Measurements from ENCODE around the gene CAPN10.

CAPN10 gene

DNA sequence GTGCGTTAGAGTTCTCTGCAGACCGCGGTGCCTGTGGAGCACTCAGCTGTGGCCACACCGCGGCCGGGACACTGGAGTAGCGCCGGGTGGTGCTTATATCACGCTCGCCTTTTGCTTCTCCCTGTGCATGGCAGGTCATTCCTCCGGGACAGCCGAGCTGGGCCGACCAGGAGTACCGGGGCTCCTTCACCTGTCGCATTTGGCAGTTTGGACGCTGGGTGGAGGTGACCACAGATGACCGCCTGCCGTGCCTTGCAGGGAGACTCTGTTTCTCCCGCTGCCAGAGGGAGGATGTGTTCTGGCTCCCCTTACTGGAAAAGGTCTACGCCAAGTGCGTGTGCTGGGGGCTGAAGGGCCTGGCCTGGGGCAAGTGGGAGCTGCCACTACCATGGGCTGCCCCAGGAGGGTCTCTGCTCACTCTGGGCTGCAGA is 4.2 kb downstream of the CAPN10 start:
- no peak for DNase-seq

DNA sequence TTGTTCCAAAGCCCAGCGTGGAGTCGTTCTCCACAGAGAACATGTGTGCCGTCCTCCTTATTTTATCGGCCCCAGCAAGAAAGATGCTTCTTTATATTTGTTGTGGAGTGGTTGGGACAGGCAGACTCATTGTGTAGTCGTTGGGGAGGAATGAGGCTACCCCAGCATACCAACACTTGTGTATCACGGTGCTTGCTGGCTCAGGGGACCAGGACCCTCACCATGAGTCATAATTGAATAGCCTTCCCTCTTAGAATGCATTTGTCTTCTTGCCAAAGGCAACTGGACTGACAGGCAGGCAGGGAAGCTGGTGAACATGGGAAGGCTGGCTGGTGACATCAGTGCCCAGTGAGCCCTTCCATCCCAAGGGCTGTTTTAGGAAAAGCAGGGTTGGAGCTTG is 4.7 kb downstream of the CAPN10 start:
- no peak for DNase-seq

DNA sequence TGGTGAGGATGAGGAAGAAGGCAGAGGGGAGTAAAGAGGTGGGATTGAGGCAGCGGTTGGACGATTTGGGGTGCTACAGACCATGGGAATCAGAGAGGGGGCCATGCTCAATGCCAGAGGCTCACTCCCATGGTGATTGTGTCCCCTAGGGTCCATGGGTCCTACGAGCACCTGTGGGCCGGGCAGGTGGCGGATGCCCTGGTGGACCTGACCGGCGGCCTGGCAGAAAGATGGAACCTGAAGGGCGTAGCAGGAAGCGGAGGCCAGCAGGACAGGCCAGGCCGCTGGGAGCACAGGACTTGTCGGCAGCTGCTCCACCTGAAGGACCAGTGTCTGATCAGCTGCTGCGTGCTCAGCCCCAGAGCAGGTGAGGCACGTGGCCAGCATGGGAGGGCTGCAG is 5.2 kb downstream of the CAPN10 start:
- no peak for DNase-seq

DNA sequence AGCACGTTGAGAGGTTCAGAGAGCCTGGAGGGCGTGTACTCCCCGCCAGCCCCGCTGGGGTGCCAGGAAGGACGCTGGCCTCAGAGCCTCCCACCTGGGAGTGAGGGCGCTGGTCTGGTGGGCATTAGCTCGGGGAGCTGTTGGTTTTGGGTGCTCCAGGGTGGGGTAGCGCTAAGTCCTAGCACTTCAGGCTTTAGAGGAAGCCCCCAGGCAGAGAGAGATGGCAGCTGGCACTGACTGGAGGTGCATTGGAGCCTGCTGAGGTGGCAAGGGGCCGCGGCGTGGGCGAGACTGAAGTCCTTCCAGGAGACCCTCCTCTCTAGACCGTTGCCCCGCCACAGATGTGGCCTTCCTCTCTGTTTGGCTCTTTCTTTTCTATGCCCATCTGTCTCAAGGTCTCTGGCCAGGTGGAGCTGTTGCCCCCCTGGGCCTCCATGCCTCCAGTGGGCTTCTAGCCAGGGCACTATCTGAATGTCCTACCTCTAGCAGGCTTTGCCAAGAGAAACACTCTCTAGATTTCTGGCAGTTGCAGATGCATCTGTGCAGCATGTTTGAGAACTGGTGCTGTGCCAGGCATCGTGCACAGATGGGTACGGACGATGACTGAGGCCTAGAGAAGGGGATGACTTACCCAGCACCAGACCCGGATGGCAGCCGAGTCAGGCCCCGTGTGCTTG is 6.6 kb downstream of the CAPN10 start:
- no peak for DNase-seq

DNA sequence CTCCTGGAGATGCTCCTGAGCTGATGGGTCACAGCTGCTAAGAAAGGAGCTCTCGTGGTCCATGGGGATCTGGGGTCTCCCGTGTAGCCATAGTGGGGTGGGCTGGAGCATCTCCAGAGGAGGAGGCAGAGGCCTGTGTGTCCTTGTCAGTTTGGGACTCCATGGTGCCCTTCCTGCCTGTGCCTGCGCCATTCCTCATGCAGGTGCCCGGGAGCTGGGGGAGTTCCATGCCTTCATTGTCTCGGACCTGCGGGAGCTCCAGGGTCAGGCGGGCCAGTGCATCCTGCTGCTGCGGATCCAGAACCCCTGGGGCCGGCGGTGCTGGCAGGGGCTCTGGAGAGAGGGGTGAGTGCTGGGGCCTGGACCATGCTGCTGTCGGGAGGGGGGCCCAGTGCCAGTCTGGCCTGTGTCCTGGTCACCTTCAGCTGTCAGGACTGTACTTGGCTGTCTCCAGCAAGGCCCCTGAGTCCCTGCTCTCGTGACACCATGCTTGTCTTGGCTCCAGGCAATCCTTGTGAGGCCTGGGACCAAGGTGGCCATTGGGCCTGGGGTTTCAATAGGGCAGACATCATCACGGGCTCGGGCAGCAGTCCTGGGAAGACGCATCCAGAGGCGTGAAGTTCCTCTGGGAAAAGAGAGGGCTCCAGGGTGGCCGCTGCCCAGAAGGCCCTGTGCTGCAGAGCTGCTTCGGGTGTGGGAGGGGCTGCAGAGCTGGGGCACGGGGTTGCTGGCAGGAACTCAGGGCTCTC is 7.3 kb downstream of the CAPN10 start:
- no peak for DNase-seq

DNA sequence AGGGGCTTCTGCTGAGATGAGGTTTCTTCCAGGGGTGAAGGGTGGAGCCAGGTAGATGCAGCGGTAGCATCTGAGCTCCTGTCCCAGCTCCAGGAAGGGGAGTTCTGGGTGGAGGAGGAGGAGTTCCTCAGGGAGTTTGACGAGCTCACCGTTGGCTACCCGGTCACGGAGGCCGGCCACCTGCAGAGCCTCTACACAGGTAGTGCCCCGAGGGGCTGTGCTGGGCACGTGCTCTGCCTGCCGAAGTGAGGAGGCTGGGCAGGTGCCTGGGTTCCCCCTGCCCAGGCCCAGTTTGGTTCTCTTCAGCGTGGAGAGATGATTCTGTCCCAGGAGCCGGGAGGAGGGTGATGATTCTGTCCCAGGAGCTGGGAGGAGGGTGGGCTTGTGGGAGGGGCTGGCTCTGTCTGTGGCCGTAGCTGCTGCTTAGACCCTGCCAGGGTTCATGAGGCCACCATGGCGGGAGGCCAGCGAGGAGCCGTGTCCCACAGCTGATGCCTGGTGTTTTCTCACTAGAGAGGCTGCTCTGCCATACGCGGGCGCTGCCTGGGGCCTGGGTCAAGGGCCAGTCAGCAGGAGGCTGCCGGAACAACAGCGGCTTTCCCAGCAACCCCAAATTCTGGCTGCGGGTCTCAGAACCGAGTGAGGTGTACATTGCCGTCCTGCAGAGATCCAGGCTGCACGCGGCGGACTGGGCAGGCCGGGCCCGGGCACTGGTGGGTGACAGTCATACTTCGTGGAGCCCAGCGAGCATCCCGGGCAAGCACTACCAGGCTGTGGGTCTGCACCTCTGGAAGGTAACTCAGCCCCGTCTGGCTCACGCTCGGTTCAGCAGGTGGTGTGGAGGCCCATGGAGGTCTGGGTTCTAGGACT is 8.2 kb downstream of the CAPN10 start:
- DNase-seq = no peak

DNA sequence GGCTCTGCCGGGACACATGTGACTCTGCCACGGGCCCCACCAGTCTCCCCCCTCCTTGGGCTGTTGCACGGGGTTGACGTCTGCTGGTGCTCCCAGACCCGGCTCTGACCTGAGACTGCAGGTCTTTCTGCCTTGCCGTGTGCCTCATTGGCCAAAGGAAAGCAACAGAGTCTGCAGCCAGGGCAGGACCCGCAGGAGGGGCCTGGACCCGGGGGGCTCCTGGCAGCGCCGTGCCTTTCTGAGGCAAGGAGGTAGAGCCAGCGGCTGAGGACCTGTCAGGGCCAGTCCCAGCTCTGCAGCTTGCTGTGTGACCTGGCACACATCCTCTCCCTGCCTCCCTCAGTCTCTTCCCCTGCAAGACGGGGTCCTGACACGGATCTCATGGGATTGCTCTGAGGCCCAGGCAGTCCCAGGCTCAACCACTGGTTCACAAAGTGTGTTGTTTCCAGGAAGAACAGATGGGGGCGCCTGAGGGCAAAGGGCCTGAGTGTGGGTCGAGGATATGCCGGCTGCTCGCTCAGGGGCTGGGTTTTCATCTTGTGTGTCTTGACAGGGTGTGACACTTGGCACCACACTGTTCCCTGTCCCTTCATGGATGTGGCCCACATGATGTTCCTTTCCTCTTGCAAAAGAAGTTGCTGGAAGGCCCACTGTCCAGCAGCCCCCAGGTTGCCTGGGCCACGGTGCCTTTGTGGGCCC is 9.0 kb downstream of the CAPN10 start:
- DNase-seq = no peak

DNA sequence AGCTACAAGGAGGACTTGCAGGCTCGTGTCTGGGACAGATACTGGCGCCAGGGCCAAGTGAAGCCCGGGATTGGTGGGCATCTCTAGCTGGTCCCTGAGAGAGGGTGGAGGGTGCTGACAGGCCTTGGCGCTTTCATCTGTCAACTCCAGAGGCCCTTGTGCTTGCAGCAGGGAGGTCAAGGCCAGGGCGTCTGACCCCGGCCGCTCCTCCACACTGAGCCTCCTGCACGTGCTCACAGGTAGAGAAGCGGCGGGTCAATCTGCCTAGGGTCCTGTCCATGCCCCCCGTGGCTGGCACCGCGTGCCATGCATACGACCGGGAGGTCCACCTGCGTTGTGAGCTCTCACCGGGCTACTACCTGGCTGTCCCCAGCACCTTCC is 9.5 kb downstream of the CAPN10 start:
- no peak for DNase-seq

DNA sequence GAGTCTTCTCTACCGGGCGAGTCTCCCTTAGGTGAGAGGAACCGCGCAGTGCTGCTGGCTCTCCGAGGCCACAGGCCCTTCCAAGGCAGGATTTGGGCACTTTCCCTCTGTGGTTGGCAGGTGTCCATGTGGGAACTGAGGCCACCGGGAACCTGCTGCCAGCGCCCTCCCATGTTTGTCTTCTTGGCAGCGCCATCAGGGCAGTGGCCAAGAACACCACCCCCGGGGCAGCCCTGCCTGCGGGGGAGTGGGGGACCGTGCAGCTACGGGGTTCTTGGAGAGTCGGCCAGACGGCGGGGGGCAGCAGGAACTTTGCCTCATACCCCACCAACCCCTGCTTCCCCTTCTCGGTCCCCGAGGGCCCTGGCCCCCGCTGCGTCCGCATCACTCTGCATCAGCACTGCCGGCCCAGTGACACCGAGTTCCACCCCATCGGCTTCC is 10.0 kb downstream of the CAPN10 start:
- DNase-seq = peak; percentile 19

DNA sequence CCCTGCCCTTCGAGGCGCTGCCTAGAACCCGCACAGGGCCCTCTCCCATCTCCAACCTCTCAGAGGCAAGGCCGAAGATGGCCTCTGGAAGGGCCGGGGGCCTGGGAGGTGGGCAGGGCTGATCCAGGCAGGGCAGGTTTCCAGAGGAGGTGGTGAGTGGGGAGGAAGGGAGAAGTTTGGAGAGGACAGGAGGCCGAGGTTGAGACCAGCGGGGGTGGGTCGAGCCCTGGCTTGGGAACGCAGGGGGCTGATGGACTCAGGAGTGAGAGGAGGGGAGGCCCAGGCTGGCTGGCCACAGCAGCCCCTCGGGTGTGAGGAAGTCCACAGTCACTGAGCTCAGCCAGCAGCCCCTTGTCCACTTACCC is 10.5 kb downstream of the CAPN10 start:
- no peak for DNase-seq

DNA sequence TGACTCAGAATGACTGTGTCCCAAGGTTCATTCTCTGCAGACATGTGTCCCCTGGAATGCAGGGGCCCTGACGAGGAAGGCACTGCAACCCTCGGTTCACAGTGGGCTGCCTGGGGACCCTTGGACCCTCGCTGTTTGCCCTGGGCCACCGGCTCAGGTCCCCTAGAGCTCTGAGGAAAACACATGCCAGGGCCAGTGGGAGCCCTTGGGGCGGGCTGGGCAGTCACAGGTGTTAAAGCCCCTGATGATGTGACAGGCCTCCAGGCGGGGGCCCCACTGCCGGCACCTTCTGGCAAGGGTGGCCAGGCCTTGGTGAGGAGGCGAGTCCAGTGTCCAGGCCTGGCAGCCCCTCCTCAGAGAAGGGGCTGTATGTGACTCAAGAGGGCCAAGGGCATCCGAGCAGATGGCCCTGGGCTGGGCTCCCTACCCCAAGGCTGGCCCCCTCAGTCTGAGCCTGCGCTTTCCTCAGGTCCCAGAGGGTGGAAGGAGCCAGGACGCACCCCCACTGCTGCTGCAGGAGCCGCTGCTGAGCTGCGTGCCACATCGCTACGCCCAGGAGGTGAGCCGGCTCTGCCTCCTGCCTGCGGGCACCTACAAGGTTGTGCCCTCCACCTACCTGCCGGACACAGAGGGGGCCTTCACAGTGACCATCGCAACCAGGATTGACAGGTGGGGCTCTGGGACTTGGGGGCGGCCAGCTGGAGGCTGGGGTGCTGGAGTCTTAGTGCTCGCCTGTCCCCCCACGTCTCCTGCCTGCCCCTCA is 11.1 kb downstream of the CAPN10 start:
- no peak for DNase-seq

DNA sequence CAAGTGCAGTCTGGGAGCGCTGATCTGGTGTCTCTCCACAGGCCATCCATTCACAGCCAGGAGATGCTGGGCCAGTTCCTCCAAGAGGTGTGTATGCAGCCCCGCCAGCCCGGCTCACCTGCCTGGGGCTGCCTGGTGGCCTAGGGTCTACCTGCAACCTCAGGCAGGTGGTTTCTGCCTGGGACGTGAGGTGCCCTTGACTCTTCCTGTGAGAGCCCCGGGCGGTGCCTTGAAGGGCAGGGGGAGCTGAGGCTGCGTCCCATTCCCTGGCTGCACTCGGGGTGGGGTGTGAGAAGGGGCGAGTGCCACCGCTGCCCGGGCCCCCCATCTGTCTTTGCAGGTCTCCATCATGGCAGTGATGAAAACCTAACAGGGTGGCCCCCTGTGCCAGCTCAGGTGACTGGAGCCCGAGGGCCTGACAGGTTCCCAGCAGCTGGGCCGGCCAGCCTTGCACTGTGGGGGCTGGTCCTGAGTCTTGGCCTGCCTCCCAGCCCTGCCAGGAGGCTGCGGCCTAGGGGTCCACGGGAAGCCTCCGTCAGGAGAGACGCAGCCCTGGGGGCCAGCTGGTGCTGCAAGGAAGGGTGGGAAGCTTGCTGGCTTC is 11.9 kb downstream of the CAPN10 start:
- DNase-seq = no peak

DNA sequence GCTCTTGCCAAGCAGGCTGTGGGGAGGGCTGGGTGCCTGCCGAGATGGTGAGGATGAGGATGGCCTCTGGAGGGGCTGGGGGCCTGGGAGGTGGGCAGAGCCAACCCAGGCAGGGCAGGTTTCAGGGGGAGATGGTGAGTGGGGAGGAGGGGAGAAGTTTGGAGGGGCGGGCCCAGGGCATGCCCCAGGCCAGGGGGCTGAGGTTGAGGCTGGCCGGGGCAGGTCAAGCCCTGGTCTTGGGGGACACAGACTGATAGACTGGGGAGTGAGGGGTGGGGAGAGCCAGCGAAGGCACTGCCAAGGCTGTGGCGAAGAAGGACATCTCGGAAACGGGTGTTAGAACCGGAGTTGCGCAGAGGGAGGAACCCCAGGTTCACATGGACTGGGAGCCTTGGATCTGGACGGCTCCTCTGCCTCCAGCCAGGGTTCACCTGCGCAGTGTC is 12.6 kb downstream of the CAPN10 start:
- DNase-seq = no peak

DNA sequence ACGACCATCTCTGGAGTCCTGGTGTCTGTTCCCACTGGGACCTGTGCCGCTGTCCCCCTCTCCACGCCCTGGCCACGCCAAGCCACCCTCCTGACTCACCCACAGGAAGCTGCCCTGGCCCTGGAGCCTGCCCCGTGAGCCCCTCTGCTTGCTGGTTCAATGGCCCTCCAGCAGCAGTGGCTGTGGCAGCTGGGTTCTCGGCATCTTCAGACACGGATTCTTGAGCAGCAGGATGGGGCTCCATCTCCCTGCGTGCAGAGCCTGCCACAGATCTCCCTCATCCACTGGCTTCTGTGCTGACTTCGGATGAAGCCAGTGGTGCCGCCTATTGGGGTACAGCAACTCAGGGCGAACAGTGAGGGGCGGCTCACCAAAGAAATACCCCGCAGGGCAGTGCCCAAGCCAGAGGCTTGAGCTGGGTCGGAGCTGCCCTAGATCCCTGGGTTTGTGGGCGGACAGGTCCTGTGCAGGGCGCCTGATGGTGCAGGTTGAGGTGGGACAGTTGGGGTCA is 14.0 kb downstream of the CAPN10 start:
- DNase-seq = no peak

DNA sequence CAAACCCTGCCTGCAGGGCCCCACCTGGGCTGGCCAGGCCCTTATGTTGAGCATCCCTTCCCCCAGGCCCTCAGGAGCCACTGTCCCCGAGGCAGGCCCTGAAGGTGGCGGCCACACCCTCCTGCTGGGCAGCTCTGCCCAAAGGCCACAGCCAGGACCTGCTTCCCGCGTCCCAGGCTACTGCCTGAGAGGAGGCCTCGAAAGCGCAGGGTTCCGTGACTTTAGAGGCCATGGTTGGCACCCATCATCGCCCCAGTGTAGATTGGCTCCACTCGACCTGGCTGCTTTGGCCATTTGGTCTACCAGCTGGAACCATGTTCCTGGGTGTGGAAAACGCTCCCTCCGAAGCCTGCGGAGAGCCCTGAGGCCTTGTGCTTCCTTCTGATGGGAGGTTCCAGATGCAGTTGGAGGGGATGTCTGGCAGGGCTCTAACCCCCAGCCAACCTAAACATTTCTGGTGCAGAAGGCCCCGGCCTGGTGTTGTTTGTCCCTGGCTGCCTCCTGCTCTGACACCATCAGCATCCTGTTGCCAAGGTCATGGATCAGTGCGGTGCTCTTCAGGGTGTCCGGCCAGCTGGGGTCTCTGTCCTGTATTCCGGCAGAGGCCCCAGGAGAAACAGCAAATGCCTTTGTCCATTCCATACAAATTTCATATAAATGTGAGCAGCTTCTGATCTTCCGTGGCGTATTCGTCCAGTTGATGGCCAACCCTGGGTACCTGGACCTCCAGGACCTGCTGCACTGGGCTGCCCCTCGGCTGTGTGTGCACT is 14.7 kb downstream of the CAPN10 start:
- no peak for DNase-seq

DNA sequence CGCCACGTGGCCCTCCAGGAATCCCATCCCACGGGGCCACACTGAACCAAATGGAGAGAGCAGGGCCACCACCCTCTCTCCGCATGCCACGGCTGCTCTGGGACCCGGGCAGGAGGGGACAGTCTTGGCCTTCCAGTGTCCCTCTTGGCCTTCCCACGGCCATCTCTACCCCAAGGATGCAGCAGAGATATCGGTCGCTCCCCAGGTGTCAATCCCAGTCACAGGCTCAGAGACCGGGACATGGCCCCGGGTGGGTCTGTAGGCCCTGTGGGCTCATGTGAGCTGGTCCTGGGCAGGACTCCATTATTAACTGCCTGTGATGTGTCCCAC is 15.3 kb downstream of the CAPN10 start:
- no peak for DNase-seq

DNA sequence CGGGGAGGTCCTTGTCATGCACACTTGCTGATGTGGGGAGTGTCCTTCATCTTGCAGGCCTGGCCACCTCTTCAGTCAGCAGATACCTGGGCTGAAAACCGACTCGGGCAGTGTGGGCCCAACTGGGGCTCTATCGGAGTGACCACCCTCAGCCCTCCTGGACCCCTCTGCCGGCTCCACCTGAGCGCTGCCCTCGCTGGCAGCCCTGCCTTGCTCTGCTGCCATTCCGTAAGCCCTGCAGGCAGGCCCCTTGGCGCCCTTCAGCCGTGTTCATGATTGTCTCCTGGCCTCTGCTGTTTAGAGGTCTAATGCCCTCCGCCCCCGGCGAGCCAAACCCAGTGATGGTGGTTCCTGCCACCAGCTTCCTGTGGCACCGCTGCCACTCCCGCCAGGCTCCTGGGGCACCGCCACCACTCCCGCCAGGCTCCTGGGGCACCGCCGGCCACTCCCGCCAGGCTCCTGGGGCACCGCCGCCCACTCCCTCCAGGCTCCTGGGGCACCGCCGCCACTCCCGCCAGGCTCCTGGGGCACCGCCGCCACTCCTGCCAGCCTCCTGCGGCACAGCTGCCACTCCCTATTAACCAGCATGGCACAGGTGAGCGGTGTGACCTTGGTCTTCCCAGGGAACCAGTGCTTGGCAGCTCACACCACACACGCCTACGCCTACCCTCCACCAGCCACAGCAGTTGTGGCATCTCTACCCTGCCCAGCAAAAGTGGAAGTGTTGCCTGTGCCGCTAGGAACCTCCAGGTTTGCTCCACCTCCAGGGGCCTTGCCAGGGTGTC is 15.9 kb downstream of the CAPN10 start:
- DNase-seq = no peak

DNA sequence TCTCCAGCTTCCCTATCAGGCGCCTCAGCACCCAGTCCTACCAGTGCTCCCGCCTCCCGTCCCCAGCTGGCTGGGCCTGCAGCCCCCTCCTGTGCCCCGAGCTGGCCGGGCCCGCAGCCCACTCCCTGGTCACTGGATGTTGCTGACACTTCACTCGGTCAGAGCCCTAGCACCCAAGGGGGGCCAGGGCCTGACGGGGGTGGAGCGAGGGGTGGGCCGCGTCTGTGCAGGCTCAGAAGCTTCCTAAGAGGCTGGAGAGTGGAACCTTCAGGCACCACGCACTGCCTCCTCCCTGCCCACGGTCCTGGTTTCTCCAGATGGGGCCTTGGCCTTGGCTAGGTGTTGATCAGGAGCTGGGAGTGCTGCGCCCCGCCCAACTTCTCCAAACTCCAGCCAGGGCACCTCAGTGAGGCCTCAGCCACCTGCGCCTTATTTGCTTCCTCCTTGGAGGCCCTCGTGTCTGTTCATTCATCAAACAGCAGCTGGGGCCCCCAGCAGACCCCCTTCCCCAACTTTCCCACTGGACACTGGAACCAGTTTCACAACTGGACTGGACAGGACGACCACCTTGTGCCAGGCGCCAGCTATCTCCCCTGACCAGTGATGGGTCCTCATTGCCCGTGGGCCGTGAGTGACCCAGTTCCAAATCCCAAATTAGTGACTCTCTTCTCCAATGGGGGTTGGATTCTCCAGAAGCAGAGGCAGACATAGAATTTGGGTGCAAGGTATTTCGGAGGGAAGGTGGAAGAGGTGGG is 16.7 kb downstream of the CAPN10 start:
- DNase-seq = no peak

DNA sequence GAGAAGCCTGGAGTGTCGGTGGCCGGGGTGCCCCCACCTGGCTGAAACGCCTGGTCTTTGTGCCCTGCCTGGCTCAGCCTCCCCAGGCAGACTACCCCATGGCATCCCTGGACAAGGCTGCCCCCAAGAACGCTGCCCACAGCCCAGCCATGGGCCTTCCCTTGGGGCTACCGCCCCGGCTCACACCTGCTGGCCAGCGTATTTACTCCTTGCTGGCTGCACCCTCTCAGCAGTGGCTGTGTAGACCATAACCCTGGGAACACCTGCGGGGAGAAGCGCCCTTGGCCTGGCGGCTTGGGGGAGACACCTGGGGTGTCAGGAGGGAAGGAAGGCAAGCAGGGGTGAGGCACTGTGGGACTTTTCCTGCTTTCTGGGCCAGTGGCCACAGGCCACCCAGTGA is 17.3 kb downstream of the CAPN10 start:
- no peak for DNase-seq

All from NCI-H2029 (cell line).